IMR-90 (cell line): Measurements from ENCODE around the gene NPY1R. TPM values are rescaled to one million over a fixed set of nuclear protein-coding genes. Genes with fewer than 3 reads are reported as not detected.

Experiments used
- ATAC-seq: fragments of 200-7000 bp; cut with Tn5 transposase; 2 replicates; pipeline ENCODE4 v1.9.1; 2020; ENCODE audit warnings: low read depth, mild to moderate bottlenecking, moderate library complexity
- BruUV-seq: library from RNA; stranded (reverse); fragments of 400-500 nt; replicated peaks from 2 replicates; lab custom pipeline; 2021; lab: Mats Ljungman, UMichigan
- CTCF ChIA-PET: fragments of 300-600 bp; formaldehyde crosslinking; extraction: SDS; loops from one replicate; lab custom pipeline; 2021; ENCODE audit warnings: antibody characterized with exemption; lab: Yijun Ruan, JAX
- POLR2A ChIA-PET: fragments of 300-600 bp; sonication (Branson Sonifier 250); formaldehyde crosslinking; loops from one replicate; lab custom pipeline; 2022; ENCODE audit warnings: antibody characterized with exemption; ENCODE audit not compliant: unreplicated experiment; lab: Charles Lee
- DNase-seq: peaks from one replicate; pipeline ENCODE4 v3.0.0; 2013
- H2AFZ ChIP-seq: replicated peaks from 2 replicates; pipeline ENCODE3; 2013; ENCODE audit warnings: low read length, mild to moderate bottlenecking; ENCODE audit not compliant: poor library complexity
- H2AK5ac ChIP-seq: 2 replicates; pipeline ENCODE4 v1.6.1; 2013; ENCODE audit warnings: low read depth, low read length, inconsistent platforms
- H2AK9ac ChIP-seq: replicated peaks from 2 replicates; pipeline ENCODE3; 2013; ENCODE audit warnings: mild to moderate bottlenecking, low read depth, low read length, moderate library complexity; ENCODE audit not compliant: poor library complexity
- H2BK120ac ChIP-seq: 2 replicates; pipeline ENCODE4 v1.6.1; 2013; ENCODE audit warnings: low read depth, low read length, inconsistent platforms
- H2BK15ac ChIP-seq: 3 replicates; pipeline ENCODE4 v1.6.1; 2013; ENCODE audit warnings: low read depth, low read length, inconsistent platforms
- H2BK20ac ChIP-seq: 2 replicates; pipeline ENCODE4 v1.6.1; 2013; ENCODE audit warnings: low read depth, mild to moderate bottlenecking, inconsistent platforms, low read length, moderate library complexity
- H2BK5ac ChIP-seq: 2 replicates; pipeline ENCODE4 v1.6.1; 2013; ENCODE audit warnings: mild to moderate bottlenecking, low read depth, low read length, inconsistent platforms; ENCODE audit not compliant: poor library complexity, severe bottlenecking
- H3K14ac ChIP-seq: replicated peaks from 2 replicates; pipeline ENCODE4 v1.6.1; 2013; ENCODE audit warnings: low read depth, low read length, inconsistent platforms
- H3K18ac ChIP-seq: 2 replicates; pipeline ENCODE4 v1.6.1; 2013; ENCODE audit warnings: low read depth, low read length, control low read depth
- H3K23ac ChIP-seq: 2 replicates; pipeline ENCODE4 v1.6.1; 2013; ENCODE audit warnings: low read depth, low read length, inconsistent platforms
- H3K27ac ChIP-seq: 2 replicates; pipeline ENCODE4 v1.5.1; 2013; ENCODE audit warnings: mild to moderate bottlenecking, control low read depth, low read length; ENCODE audit not compliant: insufficient read depth
- H3K27me3 ChIP-seq: 2 replicates; pipeline ENCODE4 v1.6.1; 2013; ENCODE audit warnings: low read length; ENCODE audit not compliant: control insufficient read depth, insufficient read depth
- H3K36me3 ChIP-seq: 2 replicates; pipeline ENCODE4 v1.6.1; 2013; ENCODE audit warnings: low read length, mixed read lengths; ENCODE audit not compliant: control insufficient read depth, insufficient read depth
- H3K4ac ChIP-seq: 2 replicates; pipeline ENCODE4 v1.6.1; 2013; ENCODE audit warnings: low read depth, low read length, inconsistent platforms
- H3K4me1 ChIP-seq: 2 replicates; pipeline ENCODE4 v1.6.1; 2013; ENCODE audit warnings: low read length, mixed read lengths; ENCODE audit not compliant: control insufficient read depth, insufficient read depth
- H3K4me2 ChIP-seq: 2 replicates; pipeline ENCODE4 v1.6.1; 2013; ENCODE audit warnings: low read depth, mild to moderate bottlenecking, control low read depth, low read length, moderate library complexity
- H3K4me3 ChIP-seq: 2 replicates; pipeline ENCODE4 v1.5.1; 2013; ENCODE audit warnings: low read depth, mild to moderate bottlenecking, control low read depth, low read length, moderate library complexity; ENCODE audit not compliant: insufficient read depth
- H3K56ac ChIP-seq: 2 replicates; pipeline ENCODE4 v1.6.1; 2013; ENCODE audit warnings: low read length, inconsistent platforms; ENCODE audit not compliant: insufficient read depth; ENCODE audit errors: extremely low read depth
- H3K79me1 ChIP-seq, 2 experiments: 2 replicates each; pipeline ENCODE4 v1.6.1; 2013; ENCODE audit warnings: low read length in 2 of 2, inconsistent platforms in 1 of 2, low read depth in 1 of 2
- H3K9ac ChIP-seq: 2 replicates; pipeline ENCODE4 v1.6.1; 2013; ENCODE audit warnings: low read depth, low read length, control low read depth
- H3K9me1 ChIP-seq: 2 replicates; pipeline ENCODE4 v1.6.1; 2013; ENCODE audit warnings: low read length, inconsistent platforms; ENCODE audit not compliant: insufficient read depth
- H3K9me3 ChIP-seq: 2 replicates; pipeline ENCODE4 v1.6.1; 2013; ENCODE audit warnings: low read length; ENCODE audit not compliant: control insufficient read depth, insufficient read depth
- H4K20me1 ChIP-seq: 2 replicates; pipeline ENCODE4 v1.6.1; 2013; ENCODE audit warnings: low read length, inconsistent platforms; ENCODE audit not compliant: insufficient read depth
- H4K5ac ChIP-seq: 2 replicates; pipeline ENCODE4 v1.6.1; 2013; ENCODE audit warnings: mild to moderate bottlenecking, low read depth, low read length, control low read depth
- H4K8ac ChIP-seq, 2 experiments: 2 replicates each; pipeline ENCODE4 v1.6.1; 2013; ENCODE audit warnings: low read depth in 2 of 2, low read length in 2 of 2, control low read depth in 1 of 2, inconsistent platforms in 1 of 2
- H4K91ac ChIP-seq: 2 replicates; pipeline ENCODE4 v1.6.1; 2013; ENCODE audit warnings: low read depth, low read length, inconsistent platforms; ENCODE audit not compliant: insufficient read depth
- BHLHE40 ChIP-seq: fragments of 150-350 bp; IDR thresholded peaks from 2 replicates; pipeline ENCODE4 v1.6.1; 2016; ENCODE audit warnings: mild to moderate bottlenecking, low read depth, low read length
- CHD1 ChIP-seq: IDR thresholded peaks from 2 replicates; pipeline ENCODE4 v1.6.1; 2012; ENCODE audit warnings: low read depth, low read length, improper control_type of control experiment
- FOS ChIP-seq: fragments of 150-350 bp; IDR thresholded peaks from 2 replicates; pipeline ENCODE4 v1.6.1; 2016; ENCODE audit warnings: low read depth, low read length
- MAFK ChIP-seq: IDR thresholded peaks from 2 replicates; pipeline ENCODE4 v1.6.1; 2012; ENCODE audit warnings: low read depth, low read length, improper control_type of control experiment
- MAZ ChIP-seq: IDR thresholded peaks from 2 replicates; pipeline ENCODE4 v1.6.1; 2012; ENCODE audit warnings: low read depth, mild to moderate bottlenecking, low read length, improper control_type of control experiment, moderate library complexity, borderline replicate concordance
- MXI1 ChIP-seq: IDR thresholded peaks from 2 replicates; pipeline ENCODE4 v1.6.1; 2012; ENCODE audit warnings: low read depth, mild to moderate bottlenecking, low read length, moderate library complexity, borderline replicate concordance
- NFE2L2 ChIP-seq: fragments of 150-350 bp; IDR thresholded peaks from 2 replicates; pipeline ENCODE4 v1.6.1; 2016; ENCODE audit warnings: low read depth, mild to moderate bottlenecking, low read length
- POLR2A ChIP-seq: IDR thresholded peaks from 2 replicates; pipeline ENCODE4 v1.6.1; 2012; ENCODE audit warnings: mild to moderate bottlenecking, low read depth, low read length
- RCOR1 ChIP-seq: IDR thresholded peaks from 2 replicates; pipeline ENCODE4 v1.6.1; 2012; ENCODE audit warnings: mild to moderate bottlenecking, low read length, improper control_type of control experiment; ENCODE audit not compliant: insufficient replicate concordance
- RFX5 ChIP-seq: IDR thresholded peaks from 2 replicates; pipeline ENCODE4 v1.8.0; 2012; ENCODE audit warnings: low read depth, mild to moderate bottlenecking, low read length, moderate library complexity
- SMC3 ChIP-seq: fragments of 150-350 bp; IDR thresholded peaks from 2 replicates; pipeline ENCODE4 v1.6.1; 2016; ENCODE audit warnings: low read depth, mild to moderate bottlenecking, antibody characterized with exemption, low read length, moderate library complexity
- WGBS, 2 experiments: methylation state at CpG; one replicate each; pipeline versions ENCODE4 v1.1.5 to v1.1.7; 2013; ENCODE audit warnings: missing lambda C conversion rate in 2 of 2; ENCODE audit not compliant: insufficient read length in 1 of 2; ENCODE audit errors: extremely low coverage in 2 of 2; 5-methylcytosine and 5-hydroxymethylcytosine counted together
- dilution Hi-C: fragments of 300-500 bp; cut with HindIII; formaldehyde crosslinking; loops from one replicate; pipeline ENCODE4 v1.14.3; 2018; ENCODE audit warnings: low sequenced_read_pairs; ENCODE audit not compliant: unreplicated experiment
- in situ Hi-C: fragments of 300-500 bp; cut with MboI; formaldehyde crosslinking; loops from 3 replicates; pipeline ENCODE4 v1.14.3; 2019; ENCODE audit warnings: low sequenced_read_pairs, inconsistent platforms, mixed read lengths
- intact Hi-C: fragments of 100-400 bp; cut with micrococcal nuclease; formaldehyde crosslinking; loops from 2 replicates; pipeline ENCODE4 v1.10.0; 2022
- polyA plus RNA-seq, 3 experiments: library from polyadenylated mRNA; depleted of rRNA; stranded (reverse); fragments of >200 nt; gene quantifications; 2 replicates each; pipeline ENCODE4 v1.2.3, GENCODE V29; 2012; ENCODE audit warnings: low replicate concordance in 1 of 3
- total RNA-seq: library from RNA; depleted of rRNA; stranded (reverse); fragments of >200 nt; gene quantifications from 2 replicates; pipeline ENCODE4 v1.2.3, GENCODE V29; 2012
- TF ChIP-seq, protein P1 (sequence below): fragments of 150-350 bp; IDR thresholded peaks from 2 replicates; pipeline ENCODE4 v1.6.1; 2016; ENCODE audit warnings: low read depth, mild to moderate bottlenecking, low read length, moderate library complexity, borderline replicate concordance
- TF ChIP-seq, protein P2 (sequence below): conservative IDR thresholded peaks from 2 replicates; pipeline ENCODE4 v1.5.1; 2012; ENCODE audit warnings: mild to moderate bottlenecking, low read depth, low read length, improper control_type of control experiment
- TF ChIP-seq, protein P3 (sequence below): fragments of 150-350 bp; IDR thresholded peaks from 2 replicates; pipeline ENCODE4 v1.6.1; 2017; ENCODE audit warnings: mild to moderate bottlenecking, antibody characterized with exemption, low read length, low read depth

NPY1R gene
- total and polyA plus RNA-seq, 2 of the 4 experiments (the other 2 are of a cell fraction), result under 0.01 TPM; not detected in 1

DNA sequence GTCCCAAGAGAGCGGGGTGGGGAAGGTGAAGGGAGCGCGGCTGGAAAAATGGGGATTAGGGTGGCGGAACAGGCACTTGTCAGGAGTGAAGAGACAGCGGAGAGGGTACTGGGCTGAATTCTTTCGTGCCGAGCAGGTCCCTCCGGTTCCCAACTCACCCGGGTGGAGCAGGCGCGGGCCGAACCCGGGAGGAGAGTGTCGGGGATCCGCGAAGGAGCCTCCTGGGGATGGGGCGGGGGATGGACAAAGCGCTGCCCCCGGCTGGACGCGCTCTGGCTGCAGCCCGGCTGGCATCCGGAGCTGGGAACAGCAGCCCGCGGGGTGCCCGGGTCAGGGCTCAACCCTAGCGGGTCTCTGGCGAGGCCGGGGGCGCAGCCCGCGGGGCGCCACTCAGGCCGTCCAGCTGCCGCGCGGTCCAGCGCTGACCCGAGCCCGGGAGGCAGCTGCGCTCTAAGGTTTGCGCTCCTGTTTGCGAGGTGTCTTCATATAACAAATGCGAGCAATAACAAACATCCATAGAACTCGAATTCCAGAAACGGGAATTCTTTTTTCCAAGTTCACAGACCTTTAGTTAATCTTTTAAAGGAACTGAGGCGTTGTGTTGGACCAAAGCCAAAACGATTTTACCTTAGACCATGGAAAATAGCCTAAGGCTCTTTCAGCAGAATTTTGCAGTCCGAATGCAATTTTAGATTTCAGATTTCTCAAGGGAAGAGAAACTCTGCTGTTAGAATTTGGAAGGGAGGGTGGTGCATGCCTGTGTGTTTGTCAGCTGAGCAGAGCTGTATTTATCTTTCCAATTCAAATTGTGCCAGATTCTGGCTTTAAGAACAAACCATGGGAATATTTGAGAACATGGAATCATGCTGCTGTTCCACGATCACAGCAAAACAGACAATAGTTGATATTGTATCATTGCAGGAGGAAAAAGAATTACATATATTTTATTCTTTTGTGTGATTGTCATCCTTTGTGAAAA lies 12.0 kb upstream of the NPY1R start:
- no peak for DNase-seq
- Histone ChIP-seq H3K4ac (no peak overlapping the region), H4K91ac (no peak overlapping the region), H2AFZ (no peak overlapping the region), H4K20me1 (no peaks in the 10 kb centered on the region), H2AK5ac (no peak overlapping the region), H2BK15ac (no peak overlapping the region), H3K79me1 (no peaks in the 10 kb centered on the region), H3K4me1 (no peaks in the 10 kb centered on the region), H4K8ac (no peak overlapping the region), H3K4me2 (no peak overlapping the region; the same call in 1 of the 2 replicates), H2BK120ac (no peak overlapping the region), H3K9me3 (no peaks in the 10 kb centered on the region), H3K9ac (no peak overlapping the region), H3K27me3 (peaks cover 16% of the 10 kb centered on the region), H2BK5ac (no peak overlapping the region), H3K9me1 (no peaks in the 10 kb centered on the region), H3K14ac (no peak overlapping the region), H3K18ac (no peak overlapping the region), H3K23ac (no peak overlapping the region), H3K56ac (no peak overlapping the region), H4K5ac (no peak overlapping the region), H3K36me3 (no peaks in the 10 kb centered on the region), H2BK20ac (no peak overlapping the region), H3K27ac (no peak overlapping the region), H2AK9ac (no peak overlapping the region), H3K4me3 (no peak overlapping the region)
- WGBS, 2 experiments, result 0% methylated on average over 9 of the region's 50 CpGs; no CpG with 5 or more reads in 1 of the 2 experiments
- intact Hi-C loops (no loop called here), dilution Hi-C loops (no loop called here), in situ Hi-C loops (no loop called here)
- ATAC-seq, result peak; percentile 14; the same call in 1 of the 2 replicates
- ChIA-PET CTCF (no interaction called here), POLR2A (no interaction called here)
- BruUV-seq, result no TSS peak
- TF ChIP-seq MAZ (no peak), NFE2L2 (no peak), FOS (no peak), SMC3 (no peak), BHLHE40 (no peak), RCOR1 (no peak), MXI1 (no peak), RFX5 (no peak), POLR2A (no peak), CHD1 (no peak), MAFK (no peak)
- TF ChIP-seq, protein P1, sequence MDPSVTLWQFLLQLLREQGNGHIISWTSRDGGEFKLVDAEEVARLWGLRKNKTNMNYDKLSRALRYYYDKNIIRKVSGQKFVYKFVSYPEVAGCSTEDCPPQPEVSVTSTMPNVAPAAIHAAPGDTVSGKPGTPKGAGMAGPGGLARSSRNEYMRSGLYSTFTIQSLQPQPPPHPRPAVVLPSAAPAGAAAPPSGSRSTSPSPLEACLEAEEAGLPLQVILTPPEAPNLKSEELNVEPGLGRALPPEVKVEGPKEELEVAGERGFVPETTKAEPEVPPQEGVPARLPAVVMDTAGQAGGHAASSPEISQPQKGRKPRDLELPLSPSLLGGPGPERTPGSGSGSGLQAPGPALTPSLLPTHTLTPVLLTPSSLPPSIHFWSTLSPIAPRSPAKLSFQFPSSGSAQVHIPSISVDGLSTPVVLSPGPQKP, result no peak
- TF ChIP-seq, protein P2, sequence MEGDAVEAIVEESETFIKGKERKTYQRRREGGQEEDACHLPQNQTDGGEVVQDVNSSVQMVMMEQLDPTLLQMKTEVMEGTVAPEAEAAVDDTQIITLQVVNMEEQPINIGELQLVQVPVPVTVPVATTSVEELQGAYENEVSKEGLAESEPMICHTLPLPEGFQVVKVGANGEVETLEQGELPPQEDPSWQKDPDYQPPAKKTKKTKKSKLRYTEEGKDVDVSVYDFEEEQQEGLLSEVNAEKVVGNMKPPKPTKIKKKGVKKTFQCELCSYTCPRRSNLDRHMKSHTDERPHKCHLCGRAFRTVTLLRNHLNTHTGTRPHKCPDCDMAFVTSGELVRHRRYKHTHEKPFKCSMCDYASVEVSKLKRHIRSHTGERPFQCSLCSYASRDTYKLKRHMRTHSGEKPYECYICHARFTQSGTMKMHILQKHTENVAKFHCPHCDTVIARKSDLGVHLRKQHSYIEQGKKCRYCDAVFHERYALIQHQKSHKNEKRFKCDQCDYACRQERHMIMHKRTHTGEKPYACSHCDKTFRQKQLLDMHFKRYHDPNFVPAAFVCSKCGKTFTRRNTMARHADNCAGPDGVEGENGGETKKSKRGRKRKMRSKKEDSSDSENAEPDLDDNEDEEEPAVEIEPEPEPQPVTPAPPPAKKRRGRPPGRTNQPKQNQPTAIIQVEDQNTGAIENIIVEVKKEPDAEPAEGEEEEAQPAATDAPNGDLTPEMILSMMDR, result no peak
- TF ChIP-seq, protein P3, sequence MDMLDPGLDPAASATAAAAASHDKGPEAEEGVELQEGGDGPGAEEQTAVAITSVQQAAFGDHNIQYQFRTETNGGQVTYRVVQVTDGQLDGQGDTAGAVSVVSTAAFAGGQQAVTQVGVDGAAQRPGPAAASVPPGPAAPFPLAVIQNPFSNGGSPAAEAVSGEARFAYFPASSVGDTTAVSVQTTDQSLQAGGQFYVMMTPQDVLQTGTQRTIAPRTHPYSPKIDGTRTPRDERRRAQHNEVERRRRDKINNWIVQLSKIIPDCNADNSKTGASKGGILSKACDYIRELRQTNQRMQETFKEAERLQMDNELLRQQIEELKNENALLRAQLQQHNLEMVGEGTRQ, result no peak
